ENCODE measurements around the gene PSPN. TPM values are rescaled to one million over a fixed set of nuclear protein-coding genes. Genes with fewer than 3 reads are reported as not detected.

PSPN gene
- total and polyA plus RNA-seq, 2 of the 13 experiments (the other 11 are each of a cell fraction or from before 2014, with no cell fraction given), result 0.69 to 1.1 TPM

GRCh38 chr19:6396305-6396704, 20.6 kb upstream of the PSPN start (continued):
- TF ChIP-seq TFE3 (CRISPR knock-in tag; IDR thresholded peaks at IDR 0.05) (no peak), TIGD3 (CRISPR knock-in tag; IDR thresholded peaks at IDR 0.05; ENCODE audit: borderline replicate concordance) (no peak), ZNF382 (CRISPR knock-in tag; IDR thresholded peaks at IDR 0.05; ENCODE audit: borderline replicate concordance) (no peak), ZNF207 (IDR thresholded peaks at IDR 0.05; ENCODE audit: borderline replicate concordance) (no peak)

GRCh38 chr19:6394831-6395230, 19.1 kb upstream of the PSPN start:
- Histone ChIP-seq H3K79me2 (ENCODE audit: insufficient read depth, low read length) (peaks cover 18% of the 10 kb centered on the region), H3K4me3 (replicated peaks in 1 of 3; ENCODE audit: insufficient read depth in 1 of 3, low read depth in 2 of 3, low read length in 3 of 3) (no peak overlapping the region), H3K27me3 (ENCODE audit: control insufficient read depth in 1 of 2, insufficient read depth in 2 of 2, low read length in 2 of 2) (no peaks in the 10 kb centered on the region; a peak in 1 of 5 replicates), H3K36me3 (replicated peaks in 1 of 2; ENCODE audit: control insufficient read depth in 1 of 2, insufficient read depth in 2 of 2, low read length in 2 of 2) (peaks cover 1 to 6% of the 10 kb centered on the region in 2 experiments; a peak in 2 of 5 replicates), H3K4me2 (ENCODE audit: low read depth, low read length) (no peak overlapping the region), H3K27ac (ENCODE audit: extremely low read length, insufficient read depth, low read length) (no peak overlapping the region), H2AFZ (ENCODE audit: low read length) (no peak overlapping the region), H4K20me1 (ENCODE audit: insufficient read depth, low read length) (no peaks in the 10 kb centered on the region), H3K9ac (ENCODE audit: insufficient read depth, low read depth, low read length) (no peak overlapping the region), H3K9me3 (ENCODE audit: low read length) (no peaks in the 10 kb centered on the region), H3K4me1 (ENCODE audit: insufficient read depth, low read length) (peaks cover 24% of the 10 kb centered on the region)
- ATAC-seq, result no peak
- FAIRE-seq, result no peak
- in situ Hi-C loops (cut with HindIII; ENCODE audit: extremely low pct_ligation_motif_present, low pct_unique_long_range_greater_than_20kb), result no loop called here
- 86% methylated on average over 3 of the region's 3 CpGs for WGBS (ENCODE audit: low lambda C conversion rate)
- no peak for DNase-seq (ENCODE audit: low spot score)
- intact Hi-C loops (cut with micrococcal nuclease; ENCODE audit: unreplicated experiment), result no loop called here
- CTCF ChIA-PET (ENCODE audit: low intra/inter-chr PET ratio, low total read pairs), result no interaction called here
- BruUV-seq (replicated peaks), result no TSS peak
- POLR2A ChIA-PET, result interaction anchor here (5.5 kb wide), 1 partner anchor 22 kb away, joined by 45 read pairs; the partner anchor contains the start of gene ALKBH7
- no peak for TF ChIP-seq KDM6A (CRISPR knock-in tag; IDR thresholded peaks at IDR 0.05; ENCODE audit: low read depth)
- TF ChIP-seq XRCC5 (optimal IDR thresholded peaks at IDR 0.05; ENCODE audit: low read length), result no peak
- TF ChIP-seq MEIS1 (CRISPR knock-in tag; IDR thresholded peaks at IDR 0.05; ENCODE audit: borderline replicate concordance), result no peak
- no peak for TF ChIP-seq ATM (IDR thresholded peaks at IDR 0.05; ENCODE audit: borderline replicate concordance)
- TF ChIP-seq GPN1 (CRISPR knock-in tag; IDR thresholded peaks at IDR 0.05; ENCODE audit: borderline replicate concordance), result no peak
- no peak for TF ChIP-seq EZH2 (conservative IDR thresholded peaks at IDR 0.05; ENCODE audit: low read depth, low read length)
- no peak for TF ChIP-seq RARG (CRISPR knock-in tag; IDR thresholded peaks at IDR 0.05; ENCODE audit: low read depth)
- TF ChIP-seq TRIM22 (IDR thresholded peaks at IDR 0.05), result no peak
- TF ChIP-seq RBAK (CRISPR knock-in tag; IDR thresholded peaks at IDR 0.05), result no peak
- TF ChIP-seq ZNF362 (CRISPR knock-in tag; IDR thresholded peaks at IDR 0.05; ENCODE audit: borderline replicate concordance), result no peak
- TF ChIP-seq FOXO4 (CRISPR knock-in tag; conservative IDR thresholded peaks at IDR 0.05), result no peak
- TF ChIP-seq RNF2 (conservative IDR thresholded peaks at IDR 0.05; ENCODE audit: low read depth), result no peak
- no peak for TF ChIP-seq ZFP36L2 (CRISPR knock-in tag; IDR thresholded peaks at IDR 0.05)
- no peak for TF ChIP-seq KLF13 (CRISPR knock-in tag; IDR thresholded peaks at IDR 0.05)

Measured in HepG2 (cell line).